LoVo (cell line): ENCODE data around the gene OVCH1.
"Not testable (repeated sequence)": the region's sequence is repeated elsewhere in the genome, so short reads cannot be mapped to it uniquely, and the experiment has no call there.

Source experiments
- DNase-seq: peaks from one replicate; pipeline ENCODE4 v3.0.0-alpha.2; 2016; ENCODE audit warnings: low spot score

Gene OVCH1

DNA sequence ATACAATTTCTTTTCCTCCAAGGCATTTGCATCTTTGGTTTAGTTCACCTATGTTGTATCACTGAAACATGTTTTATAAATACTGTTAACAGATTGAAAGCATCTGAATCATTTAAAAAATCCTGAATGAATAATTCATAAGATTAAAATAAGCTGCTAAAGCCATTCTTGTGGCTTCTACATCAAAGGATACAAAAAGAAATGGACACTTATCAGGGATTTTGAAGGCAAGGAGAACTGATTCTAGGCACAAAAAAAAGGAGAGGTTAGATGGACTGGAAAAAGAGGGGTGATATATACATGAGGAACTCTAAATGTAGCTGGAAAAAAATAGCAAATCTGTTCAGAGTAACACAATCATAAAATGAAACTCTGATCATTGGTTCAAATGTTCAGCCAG, 5.8 kb upstream of the OVCH1 start:
- no peak for DNase-seq

DNA sequence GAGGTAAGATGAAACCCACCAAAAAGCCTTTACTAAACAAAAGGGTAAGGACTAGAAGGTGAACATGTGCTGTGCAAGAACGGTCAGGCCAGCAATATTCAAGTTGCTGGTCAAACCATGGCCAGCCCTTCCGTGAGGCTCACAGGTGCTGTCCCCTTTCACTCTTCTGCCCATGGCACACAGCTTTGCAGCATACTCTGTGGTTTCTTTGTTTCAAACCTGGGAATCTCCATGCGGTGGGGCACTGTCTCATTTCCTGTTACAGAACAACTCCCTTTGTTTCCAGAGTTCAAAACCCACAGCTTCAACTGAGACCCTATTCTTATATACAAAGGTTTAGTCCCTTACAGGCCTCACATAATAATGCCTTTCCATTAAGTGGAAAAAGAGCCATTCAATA, 1.7 kb upstream of the OVCH1 start:
- DNase-seq = no peak

DNA sequence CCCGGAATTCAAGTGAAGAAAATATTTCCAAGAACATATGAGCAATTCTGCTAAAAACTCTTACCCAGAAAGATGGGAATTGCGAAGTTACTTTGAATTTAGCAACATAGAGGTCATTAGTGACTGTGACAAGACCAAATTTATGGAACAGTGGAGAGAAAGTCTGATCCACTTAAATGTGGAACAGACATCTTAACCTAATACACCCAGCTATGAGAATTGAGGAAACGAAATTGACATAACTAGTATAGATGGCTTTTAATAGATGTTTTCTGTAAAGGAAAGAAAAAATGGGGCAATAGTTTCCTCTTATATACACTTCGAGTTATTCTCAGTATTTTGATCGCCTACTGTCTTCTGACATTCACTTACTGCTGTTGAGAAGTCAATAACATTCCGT, 4.6 kb downstream of the OVCH1 start:
- DNase-seq = no peak

DNA sequence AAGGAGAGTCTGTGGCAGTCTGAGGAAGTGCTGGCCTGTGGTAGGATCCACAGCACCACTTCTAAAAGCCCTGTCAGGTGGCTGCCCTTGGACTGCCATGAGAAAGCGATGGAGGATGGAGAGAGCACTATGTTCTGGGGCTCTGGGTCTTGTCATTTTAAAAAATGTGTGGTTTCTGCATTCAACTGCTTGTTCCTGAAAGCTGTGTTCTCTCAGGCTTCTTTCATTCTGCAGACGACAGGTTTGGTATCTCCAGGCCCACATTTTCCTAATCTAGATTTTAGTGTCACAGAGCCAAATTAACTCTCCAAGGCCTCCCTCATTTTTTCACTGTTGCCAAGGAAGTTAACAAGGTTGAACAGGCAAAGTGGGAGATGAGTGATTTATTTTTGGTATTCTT, 10.5 kb downstream of the OVCH1 start:
- no peak for DNase-seq

DNA sequence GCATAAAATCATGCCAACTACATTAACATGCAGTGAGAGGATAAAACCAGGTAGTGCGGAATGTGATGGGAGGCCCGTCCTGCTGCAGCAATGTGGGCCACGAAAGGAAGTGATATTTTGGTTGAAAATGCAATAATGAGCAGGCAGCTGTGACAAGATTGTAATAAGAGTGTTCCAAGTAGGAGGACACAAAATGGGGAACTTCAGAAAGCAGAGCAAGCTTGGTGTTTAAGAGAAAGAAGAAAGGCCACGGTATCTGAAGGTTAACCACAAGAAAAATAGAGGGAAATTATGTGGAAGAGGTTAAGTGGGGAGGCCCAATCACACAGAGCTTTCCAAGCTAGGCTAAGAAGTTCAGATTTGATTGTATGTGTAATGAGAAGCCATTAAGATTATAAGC, 34.3 kb downstream of the OVCH1 start:
- no peak for DNase-seq

DNA sequence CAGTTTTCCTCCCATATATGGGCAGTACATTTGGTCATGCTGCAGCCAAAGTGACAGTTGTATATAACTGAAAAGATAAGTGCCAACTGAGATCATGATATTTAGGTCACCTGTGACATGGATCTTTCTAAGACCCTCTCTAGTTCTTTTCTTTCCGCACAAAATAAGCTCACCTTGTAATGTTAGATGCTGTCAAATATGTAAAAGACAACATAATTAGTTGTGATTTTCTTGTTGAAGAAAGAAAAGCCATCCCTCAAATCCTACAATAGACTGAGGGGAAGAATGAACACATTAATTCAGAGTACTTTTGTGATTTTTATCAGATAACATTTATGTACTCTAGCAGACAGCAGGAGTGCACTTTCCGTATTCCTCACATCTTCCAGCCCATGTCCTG, 37.4 kb downstream of the OVCH1 start:
- no peak for DNase-seq

DNA sequence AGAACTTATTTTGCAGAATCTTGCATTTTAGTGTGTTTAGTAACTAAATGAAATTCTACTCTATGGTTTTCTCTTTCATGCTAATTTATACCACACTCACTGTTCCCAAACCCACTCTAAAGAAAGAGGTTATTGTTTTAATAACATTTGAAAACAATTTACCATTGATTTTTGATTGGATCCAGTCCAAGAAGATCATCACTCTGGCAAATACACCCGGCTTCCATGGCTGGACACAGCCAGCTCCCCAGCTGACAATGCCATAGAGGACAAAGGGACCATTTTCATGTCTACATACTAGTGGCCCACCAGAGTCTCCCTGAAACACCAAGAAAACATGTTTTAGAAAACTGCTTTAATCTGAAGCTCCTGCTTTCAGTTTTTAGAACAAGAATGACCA, 42.4 kb downstream of the OVCH1 start:
- no peak for DNase-seq

DNA sequence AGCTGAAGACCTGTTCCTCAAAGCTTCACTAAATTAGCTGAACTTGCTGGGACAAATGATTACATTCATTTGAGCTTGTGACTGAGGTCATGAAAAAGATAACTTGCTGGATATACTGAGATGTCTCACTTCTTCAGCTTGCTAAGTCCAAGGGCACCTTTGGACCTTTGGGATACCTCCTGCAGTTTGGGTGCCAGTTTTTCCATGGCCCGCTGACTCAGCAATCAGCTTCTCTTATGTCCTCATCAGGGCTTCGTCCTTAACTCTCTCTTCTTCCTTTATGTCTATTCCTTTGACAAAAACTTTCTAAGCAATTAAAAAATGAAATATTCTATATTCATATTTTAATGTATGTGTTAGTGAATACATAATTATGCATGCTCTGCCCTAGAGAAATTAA, 45.6 kb downstream of the OVCH1 start:
- DNase-seq = no peak

DNA sequence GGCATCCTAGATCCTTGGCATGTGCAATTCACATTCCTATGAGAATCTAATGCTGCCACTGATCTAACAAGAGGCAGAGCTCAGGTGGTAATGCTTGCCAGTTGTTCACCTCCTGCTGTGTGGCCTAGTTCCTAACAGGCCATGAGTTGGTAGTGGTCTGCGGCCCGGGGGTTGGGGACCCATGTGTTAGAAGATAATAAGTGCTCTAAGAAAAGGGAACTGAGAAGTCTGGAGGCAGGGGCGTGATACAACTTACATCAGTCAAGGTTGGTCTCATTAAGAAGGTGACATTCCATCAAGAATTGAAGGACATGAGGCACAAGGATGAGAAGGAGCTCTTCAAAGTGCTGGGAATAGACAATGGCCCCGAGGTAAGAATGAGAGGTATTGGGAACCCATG, 49.3 kb downstream of the OVCH1 start:
- DNase-seq = no peak

DNA sequence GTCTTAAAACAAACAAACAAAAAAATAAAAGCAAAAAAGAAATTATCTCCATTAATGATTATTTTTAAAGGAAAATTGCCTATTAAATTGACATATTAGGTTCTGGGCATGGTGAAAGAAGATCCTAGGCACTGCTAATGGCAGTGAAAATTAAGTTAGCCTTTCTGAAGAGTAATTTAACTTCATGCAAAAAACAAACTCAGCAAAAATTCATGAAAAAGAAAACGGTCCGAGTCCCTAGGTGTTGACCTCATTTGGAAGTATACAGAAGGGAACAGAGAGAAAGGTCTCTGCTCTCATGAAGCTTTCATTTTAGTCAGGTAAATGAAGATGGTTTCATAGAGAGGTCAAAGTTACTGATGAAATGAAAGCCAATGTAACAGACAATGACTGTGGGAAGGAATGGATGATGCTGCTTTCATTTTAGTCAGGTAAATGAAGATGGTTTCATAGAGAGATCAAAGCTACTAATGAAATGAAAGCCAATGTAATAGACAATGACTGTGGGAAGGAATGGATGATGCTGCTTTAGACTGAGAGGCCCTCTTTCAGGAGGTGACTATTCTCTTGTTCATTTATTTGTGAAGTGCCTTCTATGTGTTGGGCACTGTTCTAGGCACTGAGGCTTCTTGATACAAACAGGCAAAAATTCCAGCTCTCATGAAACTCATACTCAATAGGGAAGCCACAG, 50.1 kb downstream of the OVCH1 start:
- no peak for DNase-seq

DNA sequence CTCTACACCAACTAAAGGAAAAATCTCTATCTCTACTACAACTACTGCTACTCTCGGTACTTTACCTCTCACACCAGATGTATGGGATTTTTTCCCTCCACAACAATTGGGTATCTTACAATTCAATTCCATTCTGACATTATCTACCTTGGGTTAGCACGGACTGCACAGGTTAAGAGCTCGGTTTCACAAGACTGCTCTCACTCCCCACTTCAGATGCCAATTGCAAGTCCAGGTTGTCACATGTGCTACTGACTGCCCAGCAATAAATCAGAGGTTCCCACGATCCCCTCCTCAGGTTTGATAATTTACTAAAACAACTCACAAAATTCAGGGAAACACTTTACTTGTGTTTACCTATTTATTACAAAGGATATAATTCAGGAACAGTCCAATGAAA, 58.0 kb downstream of the OVCH1 start:
- no peak for DNase-seq

DNA sequence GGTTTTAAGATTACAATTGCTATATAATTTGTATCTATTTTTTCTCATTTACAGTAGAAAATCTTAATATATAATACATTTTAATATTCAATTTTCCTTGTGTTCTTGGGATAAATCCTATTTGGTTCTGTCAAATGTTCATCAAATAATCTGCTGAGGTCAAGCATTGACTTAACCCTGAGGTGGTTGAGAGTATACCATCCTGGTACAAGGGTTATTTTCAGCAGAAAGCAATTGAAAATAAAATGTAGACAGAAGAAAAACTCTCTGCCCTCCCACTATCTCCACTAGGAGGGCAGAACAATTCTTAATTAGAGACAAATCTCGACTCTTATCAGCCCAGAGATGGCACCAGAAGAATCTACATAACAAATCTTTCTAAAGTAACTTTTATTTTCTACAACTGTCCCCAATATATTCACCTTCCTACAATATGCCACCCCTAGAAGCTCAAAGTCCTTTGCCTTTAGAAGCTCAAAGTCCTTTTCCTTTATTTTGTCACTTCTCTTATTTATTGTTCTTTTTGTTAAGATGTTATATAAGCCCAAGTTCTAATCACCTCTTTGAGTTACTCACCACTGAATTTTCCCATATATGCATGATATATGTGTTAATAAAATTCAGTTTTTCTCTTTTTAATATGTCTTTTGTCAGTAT, 58.6 kb downstream of the OVCH1 start:
- no peak for DNase-seq

DNA sequence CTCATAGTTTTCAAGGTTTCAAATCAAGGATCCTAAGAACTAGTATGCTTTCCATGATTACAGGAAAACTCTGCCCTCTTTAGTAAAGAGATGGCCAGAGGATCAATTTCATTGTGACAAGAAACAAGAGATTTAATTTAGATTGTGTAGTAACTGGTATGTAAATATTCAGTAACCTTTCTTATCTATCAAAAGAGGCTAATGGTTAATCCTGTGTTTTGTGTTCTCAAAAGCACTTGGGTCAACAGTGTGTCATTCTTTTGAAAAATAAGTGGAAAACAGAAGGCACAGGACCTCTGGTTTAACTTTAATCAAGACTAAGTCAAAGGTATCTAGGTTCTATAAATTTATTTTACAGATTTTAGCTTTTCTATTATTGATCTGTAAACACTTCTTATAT, 59.9 kb downstream of the OVCH1 start:
- no peak for DNase-seq

DNA sequence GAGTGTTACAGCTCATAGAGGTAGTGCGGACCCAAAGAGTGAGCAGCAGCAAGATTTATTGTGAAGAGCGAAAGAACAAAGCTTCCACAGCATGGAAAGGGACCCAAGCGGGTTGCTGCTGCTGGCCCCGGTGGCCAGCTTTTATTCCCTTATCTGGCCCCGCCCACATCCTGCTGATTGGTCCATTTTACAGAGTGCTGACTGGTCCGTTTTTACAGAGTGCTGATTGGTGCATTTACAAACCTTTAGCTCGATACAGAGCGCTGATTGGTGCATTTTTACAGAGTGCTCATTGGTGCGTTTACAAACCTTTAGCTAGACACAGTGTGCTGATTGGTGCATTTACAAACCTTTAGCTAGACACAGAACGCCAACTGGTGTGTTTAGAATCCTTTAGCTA, 60.7 kb downstream of the OVCH1 start:
- DNase-seq = not testable (repeated sequence)

DNA sequence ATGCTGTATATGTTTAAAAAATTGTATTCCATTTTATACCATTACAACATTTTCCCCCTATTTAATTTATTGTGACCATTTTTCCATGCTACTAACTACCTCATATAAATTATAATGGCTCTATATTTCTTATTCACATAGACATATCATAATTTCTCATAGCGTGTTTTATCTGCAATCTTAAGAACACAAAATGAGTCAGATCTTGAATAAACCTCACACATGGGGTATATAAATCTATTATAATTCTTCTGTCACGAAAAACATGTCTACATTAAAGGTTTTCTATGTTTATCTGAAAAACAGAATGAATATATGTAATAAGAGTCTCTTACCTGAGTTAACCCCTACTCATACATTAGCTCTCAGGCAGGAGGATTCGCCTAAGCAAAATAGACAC, 66.0 kb downstream of the OVCH1 start:
- DNase-seq = no peak

DNA sequence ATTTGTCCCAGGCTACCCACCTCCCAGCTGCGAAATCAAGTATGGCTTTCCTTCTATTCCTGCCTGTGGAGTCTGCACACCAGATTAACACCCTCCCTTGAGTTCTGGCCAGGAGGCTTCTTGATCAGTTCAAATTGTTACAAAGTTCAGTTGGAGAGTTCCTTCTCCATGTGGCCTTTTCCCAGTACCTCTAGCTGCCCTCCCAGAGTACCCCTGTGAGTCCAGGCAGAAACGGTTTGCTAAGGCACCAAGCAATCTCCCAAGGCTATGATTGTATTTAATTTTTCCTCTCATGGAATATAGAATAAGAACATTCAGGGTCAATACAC, 66.8 kb downstream of the OVCH1 start:
- no peak for DNase-seq

DNA sequence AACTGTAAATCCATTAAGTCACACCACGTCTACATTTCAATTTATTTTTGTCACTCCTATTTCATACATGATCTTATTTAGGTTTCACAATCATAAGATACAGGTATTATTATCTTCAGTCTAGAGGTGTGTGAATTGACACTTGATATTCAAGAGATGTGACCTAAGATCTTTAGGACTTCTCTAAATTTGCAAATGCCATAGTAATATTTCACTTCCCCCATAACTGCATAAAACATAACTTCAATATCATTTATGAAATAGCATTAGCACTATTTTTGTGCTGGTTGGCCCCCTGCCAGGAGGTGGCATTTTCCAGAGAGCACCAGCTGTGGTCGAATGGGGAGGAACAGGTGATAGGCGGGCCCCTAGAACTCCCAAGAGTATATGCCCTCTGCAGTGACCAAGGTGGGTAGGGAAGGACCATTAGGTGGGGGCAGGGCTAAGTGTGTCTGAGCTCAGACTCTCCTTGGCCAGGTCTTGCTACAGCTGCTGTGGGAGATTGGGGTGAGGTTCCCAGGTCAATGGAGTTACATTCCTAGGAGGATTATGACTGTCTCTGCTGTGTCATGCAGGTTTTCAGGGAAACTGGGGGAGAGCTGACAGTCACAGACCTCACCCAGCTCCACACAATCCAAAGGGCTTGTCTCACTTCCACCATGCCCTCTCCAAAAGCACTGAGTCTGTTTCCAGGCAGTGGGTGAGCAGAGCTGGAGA, 67.3 kb downstream of the OVCH1 start:
- DNase-seq = peak; percentile 26

DNA sequence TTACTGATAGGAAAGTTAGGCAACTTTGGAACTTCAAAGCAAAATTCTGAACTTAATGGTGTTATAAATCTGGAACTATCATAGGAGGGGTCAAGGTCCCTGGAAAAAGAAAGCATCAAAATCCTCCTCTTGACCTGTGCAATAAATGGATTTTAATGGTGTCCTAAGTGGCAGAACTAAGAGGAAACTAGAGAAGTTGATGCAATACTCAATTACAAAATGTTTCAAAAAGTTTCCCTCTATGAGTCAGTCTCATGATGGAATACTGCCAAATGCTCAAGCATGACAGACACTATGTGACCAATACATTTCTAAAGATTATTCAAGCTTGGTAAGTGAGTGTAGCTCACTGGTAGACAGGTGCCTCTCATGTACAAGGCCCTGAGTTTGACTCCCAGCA, 68.9 kb downstream of the OVCH1 start:
- peak; percentile 74 for DNase-seq

DNA sequence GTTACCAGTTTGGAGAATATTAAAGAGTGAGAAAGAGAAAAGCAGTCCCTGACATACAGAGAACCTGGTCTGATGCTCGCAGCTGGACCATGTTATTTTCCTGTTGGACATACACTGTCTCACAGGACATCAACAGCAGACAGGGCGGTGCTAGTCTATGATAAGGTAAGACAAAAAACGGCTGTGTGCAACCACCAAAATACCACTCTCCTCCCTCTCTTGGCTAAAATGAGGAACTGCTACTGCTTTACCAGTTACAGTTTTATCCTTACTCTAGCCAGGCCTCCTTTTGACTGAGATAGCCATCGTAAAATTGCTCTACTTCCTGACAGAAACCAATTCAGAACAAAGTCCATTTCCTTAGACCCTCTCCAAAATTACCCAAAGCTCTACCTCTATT, 69.5 kb downstream of the OVCH1 start:
- peak; percentile 8 for DNase-seq

DNA sequence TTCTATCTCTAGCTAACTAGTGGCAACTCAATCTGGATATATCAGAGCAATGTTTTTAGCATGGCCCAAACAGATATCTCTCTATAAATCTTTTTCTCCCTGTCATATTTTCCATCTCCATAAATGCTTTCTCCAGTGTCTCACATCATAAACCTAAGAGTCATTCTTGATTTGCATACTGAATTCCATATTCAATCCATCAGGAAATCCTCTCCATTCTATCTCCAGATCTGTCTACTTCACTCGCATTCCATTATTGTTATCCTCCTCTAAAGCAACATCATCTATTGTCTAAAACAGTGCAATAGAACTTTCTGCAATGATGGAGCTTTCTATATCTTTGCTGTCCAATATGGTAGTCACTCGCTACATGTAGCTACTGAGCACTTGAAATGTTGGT, 71.0 kb downstream of the OVCH1 start:
- no peak for DNase-seq

DNA sequence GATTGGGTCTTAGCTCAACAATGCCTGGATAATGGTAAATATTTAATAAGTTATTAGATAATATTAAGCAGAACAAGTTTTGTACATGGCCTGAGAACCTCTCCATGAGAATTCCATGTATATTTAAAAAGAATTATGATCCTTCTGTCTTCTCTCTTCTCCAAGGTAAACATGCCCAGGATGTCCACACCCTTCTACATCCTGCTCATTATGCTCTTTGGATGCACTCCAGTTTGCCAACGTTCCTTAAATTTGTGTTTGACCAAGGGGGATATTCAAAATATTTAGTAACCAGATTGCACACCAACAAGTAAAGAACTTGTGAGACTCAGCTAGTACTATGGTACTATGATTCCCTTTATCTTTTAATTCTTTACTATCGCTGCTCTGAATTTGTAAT, 71.8 kb downstream of the OVCH1 start:
- DNase-seq = no peak

DNA sequence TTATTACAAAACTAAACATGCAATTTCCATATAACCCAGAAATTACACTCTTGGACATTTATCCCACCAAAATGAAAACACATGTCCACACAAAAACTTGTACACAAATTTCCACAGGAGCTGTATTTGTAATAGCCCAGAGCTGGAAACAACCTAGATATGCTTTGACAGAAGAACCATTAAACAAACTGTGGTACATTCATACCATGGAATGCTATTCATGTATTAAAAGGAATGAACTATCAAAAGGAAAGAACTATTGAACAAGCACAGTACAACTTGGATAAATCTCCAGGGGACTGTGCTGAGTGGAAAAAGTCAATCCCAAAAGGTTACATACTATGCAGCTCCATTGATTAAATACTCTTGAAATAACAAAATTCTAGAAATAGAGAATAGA, 80.7 kb downstream of the OVCH1 start:
- DNase-seq = no peak

DNA sequence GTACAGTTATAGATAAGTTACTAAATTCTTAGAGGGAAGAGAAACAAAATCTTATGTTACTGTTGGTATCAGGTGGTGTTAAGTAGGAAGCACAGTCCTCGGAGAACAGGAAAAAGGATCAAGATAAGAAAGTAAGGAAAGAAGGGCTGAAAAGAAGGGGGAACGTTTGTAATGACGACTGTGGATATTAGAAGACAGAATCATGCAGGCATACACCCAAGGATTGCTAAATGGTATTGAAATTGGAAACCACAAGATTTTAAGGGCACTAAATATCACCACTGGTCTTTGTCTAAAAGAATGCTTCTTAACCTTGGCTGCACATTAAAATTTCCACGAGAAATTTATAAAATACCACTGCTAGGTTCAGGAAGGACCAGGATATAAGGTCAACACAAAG, 82.4 kb downstream of the OVCH1 start:
- DNase-seq = no peak

DNA sequence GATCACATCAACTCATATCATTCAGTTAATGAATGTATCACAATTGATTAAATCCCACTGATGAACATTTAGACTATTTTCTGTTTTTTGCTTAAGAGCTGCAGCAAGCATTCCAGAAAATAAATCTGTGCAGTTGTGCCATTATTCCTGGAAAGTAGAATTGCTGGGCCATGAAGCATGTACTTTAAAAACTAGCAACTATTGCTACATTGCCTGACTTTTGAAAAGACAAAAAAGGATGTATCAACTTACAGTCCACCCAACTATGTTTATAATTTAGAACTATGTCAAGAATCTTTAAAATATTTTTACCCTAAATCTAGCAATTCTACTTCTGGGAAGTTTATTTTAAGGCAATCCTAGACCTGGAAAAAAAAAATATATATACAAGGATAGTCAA, 83.1 kb downstream of the OVCH1 start:
- DNase-seq = no peak
